ENCODE data around the gene DPH6.

DPH6 gene

DNA sequence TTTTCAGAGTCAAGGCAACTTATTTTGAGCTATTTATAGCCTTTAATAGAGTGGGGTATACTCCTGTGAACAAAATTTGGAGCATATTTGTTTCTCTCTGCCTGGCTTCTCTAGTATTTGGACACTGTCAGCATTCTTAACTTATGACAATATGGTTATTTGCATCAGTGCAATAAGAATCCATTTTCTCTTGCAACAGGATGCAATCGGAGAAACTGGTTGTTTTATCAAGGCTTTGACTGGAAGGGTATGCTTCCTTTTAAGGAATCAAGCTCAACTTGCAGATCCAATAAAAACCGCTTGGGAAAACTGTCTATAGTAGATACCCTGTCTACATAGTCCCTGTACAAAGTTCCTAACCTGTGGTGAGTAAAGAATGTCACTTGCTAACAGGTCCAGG, 106.7 kb downstream of the DPH6 start:
- no peak overlapping the region for H3K4me3 ChIP-seq (replicated peaks; ENCODE audit: low read depth, low read length)
- DNase-seq (ENCODE audit: extremely low read depth, low read depth): peak; percentile 10
- TF ChIP-seq, protein P1, sequence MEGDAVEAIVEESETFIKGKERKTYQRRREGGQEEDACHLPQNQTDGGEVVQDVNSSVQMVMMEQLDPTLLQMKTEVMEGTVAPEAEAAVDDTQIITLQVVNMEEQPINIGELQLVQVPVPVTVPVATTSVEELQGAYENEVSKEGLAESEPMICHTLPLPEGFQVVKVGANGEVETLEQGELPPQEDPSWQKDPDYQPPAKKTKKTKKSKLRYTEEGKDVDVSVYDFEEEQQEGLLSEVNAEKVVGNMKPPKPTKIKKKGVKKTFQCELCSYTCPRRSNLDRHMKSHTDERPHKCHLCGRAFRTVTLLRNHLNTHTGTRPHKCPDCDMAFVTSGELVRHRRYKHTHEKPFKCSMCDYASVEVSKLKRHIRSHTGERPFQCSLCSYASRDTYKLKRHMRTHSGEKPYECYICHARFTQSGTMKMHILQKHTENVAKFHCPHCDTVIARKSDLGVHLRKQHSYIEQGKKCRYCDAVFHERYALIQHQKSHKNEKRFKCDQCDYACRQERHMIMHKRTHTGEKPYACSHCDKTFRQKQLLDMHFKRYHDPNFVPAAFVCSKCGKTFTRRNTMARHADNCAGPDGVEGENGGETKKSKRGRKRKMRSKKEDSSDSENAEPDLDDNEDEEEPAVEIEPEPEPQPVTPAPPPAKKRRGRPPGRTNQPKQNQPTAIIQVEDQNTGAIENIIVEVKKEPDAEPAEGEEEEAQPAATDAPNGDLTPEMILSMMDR (IDR thresholded peaks at IDR 0.05; ENCODE audit: low read depth, low read length, missing control alignments): no peak

DNA sequence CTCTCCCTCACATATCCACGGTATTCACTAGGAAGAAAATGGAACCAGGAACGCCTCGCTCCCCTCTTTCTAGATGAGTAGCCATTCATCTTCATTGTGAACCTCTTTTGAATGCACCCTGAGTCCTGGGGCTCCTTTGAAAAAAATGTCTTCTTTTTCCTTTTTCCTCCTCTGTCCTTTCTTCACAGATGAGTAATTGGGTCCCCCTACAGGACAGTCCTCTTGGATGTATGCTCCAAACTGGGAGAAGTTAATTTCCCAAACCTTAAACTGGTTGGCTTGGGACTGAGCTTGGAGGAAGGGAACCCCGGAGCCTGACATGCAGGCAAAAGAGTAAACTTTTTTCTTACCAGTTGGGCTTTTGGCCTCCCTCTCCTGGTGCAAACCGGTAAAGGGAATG, 108.8 kb downstream of the DPH6 start:
- H3K4me3 ChIP-seq (replicated peaks; ENCODE audit: low read depth, low read length): no peak overlapping the region
- TF ChIP-seq, protein P1 (IDR thresholded peaks at IDR 0.05; ENCODE audit: low read depth, low read length, missing control alignments): peak; percentile 39
- peak; percentile 6 for DNase-seq (ENCODE audit: extremely low read depth, low read depth)

DNA sequence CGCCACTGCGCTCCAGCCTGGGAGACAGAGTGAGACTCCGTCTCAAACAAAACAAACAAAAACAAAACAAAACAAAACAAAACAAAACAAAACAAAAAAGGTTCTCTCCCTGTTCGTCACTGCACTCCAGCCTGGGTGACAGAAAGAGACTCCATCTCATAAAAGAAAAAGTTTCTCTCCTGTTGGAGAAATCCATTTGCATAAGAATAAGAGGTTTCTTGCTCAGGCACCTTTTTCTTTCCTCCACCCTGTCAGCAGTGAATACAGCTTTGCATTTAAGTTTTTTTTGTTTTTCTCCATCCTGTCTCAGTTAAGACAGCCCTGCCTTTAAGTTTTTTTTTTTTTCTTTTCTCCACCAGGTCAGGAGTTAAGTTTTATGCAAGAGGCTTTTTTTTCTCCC, 109.5 kb downstream of the DPH6 start:
- no peak for DNase-seq (ENCODE audit: extremely low read depth, low read depth)
- H3K4me3 ChIP-seq (replicated peaks; ENCODE audit: low read depth, low read length): no peak overlapping the region
- TF ChIP-seq, protein P1 (IDR thresholded peaks at IDR 0.05; ENCODE audit: low read depth, low read length, missing control alignments): no peak

DNA sequence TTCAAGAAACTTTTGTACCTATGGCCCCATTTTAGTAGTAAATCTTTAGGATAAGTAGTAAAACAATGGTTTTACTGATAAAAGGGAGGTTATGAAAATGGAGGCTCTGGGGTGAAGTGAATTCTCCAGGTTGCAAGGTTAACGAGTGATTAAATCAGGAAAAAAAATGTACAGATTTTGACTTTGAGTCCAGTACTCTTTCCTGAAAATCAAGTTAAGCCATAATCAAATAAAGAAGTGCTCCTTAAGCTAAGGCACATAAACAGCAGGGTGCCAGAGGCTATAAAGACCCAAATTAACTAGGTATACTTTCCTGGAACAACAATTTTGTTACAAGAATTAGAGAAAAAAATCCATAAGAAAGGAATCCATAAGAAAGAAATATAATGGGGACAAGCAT, 114.7 kb downstream of the DPH6 start:
- TF ChIP-seq, protein P1 (IDR thresholded peaks at IDR 0.05; ENCODE audit: low read depth, low read length, missing control alignments): no peak
- no peak overlapping the region for H3K4me3 ChIP-seq (replicated peaks; ENCODE audit: low read depth, low read length)
- DNase-seq (ENCODE audit: extremely low read depth, low read depth): no peak

DNA sequence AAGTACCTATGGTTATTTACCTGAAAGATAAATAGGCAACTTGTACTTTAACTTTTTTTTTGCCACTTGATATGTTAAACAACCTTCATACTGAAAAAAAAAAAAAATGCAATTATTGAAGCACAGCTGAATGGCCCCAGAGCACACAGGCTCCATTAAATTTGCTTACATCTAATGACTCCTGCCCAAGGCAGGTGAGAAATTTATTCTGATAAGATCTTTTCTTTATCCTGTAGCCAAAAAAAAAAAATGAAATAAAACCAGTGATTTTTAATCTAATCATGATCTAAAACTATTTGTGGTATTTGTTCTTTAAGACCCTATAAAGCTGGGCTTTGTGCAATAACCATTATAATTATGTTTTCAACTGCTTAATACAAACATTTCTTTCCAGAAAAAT, 115.7 kb downstream of the DPH6 start:
- no peak for DNase-seq (ENCODE audit: extremely low read depth, low read depth)
- TF ChIP-seq, protein P1 (IDR thresholded peaks at IDR 0.05; ENCODE audit: low read depth, low read length, missing control alignments): no peak

DNA sequence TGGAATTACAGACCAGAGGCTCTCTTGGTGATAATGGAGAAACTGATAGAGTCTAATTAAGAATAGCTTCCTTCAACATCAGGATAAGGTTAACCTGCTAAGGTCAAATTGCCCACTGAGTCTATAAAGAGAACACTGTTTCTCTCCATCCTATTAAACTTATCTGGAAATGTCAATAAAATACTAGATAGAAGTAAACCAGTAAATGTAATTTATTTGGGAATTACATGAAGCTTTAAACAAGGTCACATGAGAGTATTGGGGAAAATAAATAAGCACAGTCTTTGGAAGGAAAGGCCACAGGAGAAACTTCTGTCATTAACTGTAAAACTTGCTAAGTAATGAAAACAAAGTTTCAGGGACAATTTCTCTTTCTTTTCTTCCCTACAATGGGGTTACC, 118.5 kb downstream of the DPH6 start:
- H3K4me3 ChIP-seq (replicated peaks; ENCODE audit: low read depth, low read length): no peak overlapping the region
- no peak for DNase-seq (ENCODE audit: extremely low read depth, low read depth)
- TF ChIP-seq, protein P1 (IDR thresholded peaks at IDR 0.05; ENCODE audit: low read depth, low read length, missing control alignments): no peak

More for the DNA sequence above, 115.7 kb downstream of the DPH6 start:
- H3K4me3 ChIP-seq (replicated peaks; ENCODE audit: low read depth, low read length): no peak overlapping the region

DNA sequence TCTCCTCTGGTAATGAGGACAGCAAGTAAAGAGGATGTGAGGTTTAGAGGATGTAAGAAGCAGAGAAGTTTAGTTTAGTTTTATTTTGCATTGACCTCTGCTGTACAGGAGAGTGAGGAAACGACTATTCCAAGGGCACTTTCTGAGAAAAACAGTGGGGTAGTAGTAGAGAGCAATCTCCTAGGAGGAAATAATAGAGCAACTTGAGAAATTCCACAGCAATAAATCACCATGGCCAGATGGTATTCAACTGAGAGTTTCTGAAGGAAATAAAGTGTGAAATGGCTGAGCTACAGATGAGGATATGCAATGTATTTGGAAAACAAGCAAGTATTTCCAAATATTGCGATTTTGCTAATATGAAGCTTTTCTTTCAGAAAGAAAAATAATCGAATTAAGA, 118.9 kb downstream of the DPH6 start:
- TF ChIP-seq, protein P1 (IDR thresholded peaks at IDR 0.05; ENCODE audit: low read depth, low read length, missing control alignments): no peak
- no peak overlapping the region for H3K4me3 ChIP-seq (replicated peaks; ENCODE audit: low read depth, low read length)
- DNase-seq (ENCODE audit: extremely low read depth, low read depth): peak; percentile 43
